Measurements from ENCODE around the gene APOBEC3H. TPM values are rescaled to one million over a fixed set of nuclear protein-coding genes. Genes with fewer than 3 reads are reported as not detected.

The APOBEC3H gene
- polyA plus RNA-seq, 1 donor (not counting 4 experiments of a cell fraction or from before 2014, with no cell fraction given) = 0.41 TPM

DNA sequence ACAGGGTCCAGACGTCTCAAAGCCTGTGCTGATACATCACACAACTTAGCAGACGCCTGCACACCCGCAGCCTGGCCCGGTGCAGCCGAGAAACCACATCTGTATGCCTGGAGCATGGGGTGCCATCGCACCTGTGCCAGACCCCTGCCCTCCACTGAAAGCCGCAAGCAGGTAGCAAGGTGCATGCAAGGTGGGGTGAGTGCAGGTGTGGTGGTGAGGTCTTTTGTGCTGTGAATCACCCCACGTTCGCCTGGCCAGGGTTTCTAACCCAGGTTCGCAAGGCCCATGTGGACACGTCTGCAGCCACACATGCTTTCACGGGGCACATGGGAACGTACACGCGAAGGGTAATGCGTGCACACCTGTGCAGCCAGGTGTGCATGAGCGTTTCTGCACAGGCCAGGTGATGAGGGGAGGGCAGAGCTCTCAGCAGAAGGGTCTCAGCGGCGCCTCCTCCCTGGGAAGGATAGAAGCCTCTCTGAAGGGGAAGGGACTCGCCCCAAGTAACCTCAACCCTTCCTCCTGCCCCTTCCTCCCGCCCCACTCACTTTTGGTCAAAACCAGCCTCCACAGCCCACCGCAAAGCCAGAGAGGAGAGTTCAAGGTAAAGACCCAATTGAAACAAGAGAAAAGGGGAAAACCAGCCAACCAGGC is 36.0 kb downstream of the APOBEC3H start:
- DNase-seq (ENCODE audit: low read depth, low spot score) (no peak), FAIRE-seq (no peak)
- no peak for TF ChIP-seq EZH2 (IDR thresholded peaks at IDR 0.05; ENCODE audit: low read length)
- TF ChIP-seq, protein P1, sequence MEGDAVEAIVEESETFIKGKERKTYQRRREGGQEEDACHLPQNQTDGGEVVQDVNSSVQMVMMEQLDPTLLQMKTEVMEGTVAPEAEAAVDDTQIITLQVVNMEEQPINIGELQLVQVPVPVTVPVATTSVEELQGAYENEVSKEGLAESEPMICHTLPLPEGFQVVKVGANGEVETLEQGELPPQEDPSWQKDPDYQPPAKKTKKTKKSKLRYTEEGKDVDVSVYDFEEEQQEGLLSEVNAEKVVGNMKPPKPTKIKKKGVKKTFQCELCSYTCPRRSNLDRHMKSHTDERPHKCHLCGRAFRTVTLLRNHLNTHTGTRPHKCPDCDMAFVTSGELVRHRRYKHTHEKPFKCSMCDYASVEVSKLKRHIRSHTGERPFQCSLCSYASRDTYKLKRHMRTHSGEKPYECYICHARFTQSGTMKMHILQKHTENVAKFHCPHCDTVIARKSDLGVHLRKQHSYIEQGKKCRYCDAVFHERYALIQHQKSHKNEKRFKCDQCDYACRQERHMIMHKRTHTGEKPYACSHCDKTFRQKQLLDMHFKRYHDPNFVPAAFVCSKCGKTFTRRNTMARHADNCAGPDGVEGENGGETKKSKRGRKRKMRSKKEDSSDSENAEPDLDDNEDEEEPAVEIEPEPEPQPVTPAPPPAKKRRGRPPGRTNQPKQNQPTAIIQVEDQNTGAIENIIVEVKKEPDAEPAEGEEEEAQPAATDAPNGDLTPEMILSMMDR (optimal IDR thresholded peaks at IDR 0.05 in 1 of 3, IDR thresholded peaks at IDR 0.05 in 1 of 3, conservative IDR thresholded peaks at IDR 0.05 in 1 of 3; ENCODE audit: extremely low read depth in 1 of 3, insufficient read depth in 2 of 3, low read length in 3 of 3) = no peak
- Histone ChIP-seq H4K20me1 (ENCODE audit: control insufficient read depth, extremely low read depth, insufficient read depth, low read length) (no peaks in the 10 kb centered on the region), H3K9ac (ENCODE audit: control insufficient read depth, extremely low read depth, insufficient read depth, low read length) (no peak overlapping the region), H3K79me2 (ENCODE audit: control insufficient read depth, insufficient read depth, low read length) (no peaks in the 10 kb centered on the region), H3K4me2 (ENCODE audit: control insufficient read depth, extremely low read depth, insufficient read depth, low read depth, low read length) (no peak overlapping the region), H3K27me3 (ENCODE audit: control insufficient read depth, extremely low read depth, insufficient read depth, low read length) (peaks cover 17% of the 10 kb centered on the region), H3K4me3 (ENCODE audit: control insufficient read depth in 2 of 3, extremely low read depth in 1 of 3, insufficient read depth in 2 of 3, low read depth in 1 of 3, low read length in 3 of 3) (no peak overlapping the region), H3K9me1 (ENCODE audit: control insufficient read depth, extremely low read depth, insufficient read depth, low read length) (no peaks in the 10 kb centered on the region), H3K9me3 (ENCODE audit: control insufficient read depth, low read depth, low read length) (no peaks in the 10 kb centered on the region), H3K4me1 (ENCODE audit: control insufficient read depth, extremely low read depth, insufficient read depth, low read length) (no peaks in the 10 kb centered on the region), H3K27ac (ENCODE audit: control insufficient read depth, insufficient read depth, low read length) (no peak overlapping the region), H3K36me3 (ENCODE audit: control insufficient read depth in 2 of 2, extremely low read depth in 1 of 2, insufficient read depth in 2 of 2, low read length in 2 of 2) (no peaks in the 10 kb centered on the region), H2AFZ (ENCODE audit: control insufficient read depth, low read length) (no peak overlapping the region)
- dilution Hi-C loops (cut with MboI; ENCODE audit: extremely low pct_ligation_motif_present, low sequenced_read_pairs) = no loop called here

DNA sequence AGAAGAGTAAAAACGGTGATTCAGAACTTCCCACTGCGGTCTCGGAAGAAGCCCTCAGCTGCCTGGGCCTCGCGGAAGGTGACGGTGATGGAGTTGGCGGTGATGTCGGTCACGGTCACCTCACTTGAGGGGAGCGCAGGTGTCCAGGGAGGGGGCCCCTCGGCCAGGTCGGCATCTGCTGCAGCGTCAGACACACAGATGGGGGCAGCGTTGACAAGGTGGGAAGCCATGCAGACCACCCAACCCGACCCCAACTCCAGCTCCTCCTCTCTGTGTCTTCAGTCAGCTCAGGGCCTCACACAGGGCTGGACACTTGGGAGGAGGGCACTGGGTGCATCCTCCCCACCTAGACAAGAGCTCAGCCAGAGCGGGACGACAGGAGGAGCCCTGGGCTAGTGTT is 36.8 kb downstream of the APOBEC3H start:
- no peak overlapping the region for H3K4me3 ChIP-seq (ENCODE audit: control insufficient read depth in 2 of 3, extremely low read depth in 1 of 3, insufficient read depth in 2 of 3, low read depth in 1 of 3, low read length in 3 of 3)
- FAIRE-seq (no peak), DNase-seq (ENCODE audit: low read depth, low spot score) (no peak)
- TF ChIP-seq EZH2 (IDR thresholded peaks at IDR 0.05; ENCODE audit: low read length) = no peak
- TF ChIP-seq, protein P1 (optimal IDR thresholded peaks at IDR 0.05 in 1 of 3, IDR thresholded peaks at IDR 0.05 in 1 of 3, conservative IDR thresholded peaks at IDR 0.05 in 1 of 3; ENCODE audit: extremely low read depth in 1 of 3, insufficient read depth in 2 of 3, low read length in 3 of 3) = no peak
- H3K9me3 ChIP-seq (ENCODE audit: control insufficient read depth, low read depth, low read length) = no peaks in the 10 kb centered on the region
- no peaks in the 10 kb centered on the region for H3K9me1 ChIP-seq (ENCODE audit: control insufficient read depth, extremely low read depth, insufficient read depth, low read length)
- no peak overlapping the region for H2AFZ ChIP-seq (ENCODE audit: control insufficient read depth, low read length)
- H3K4me1 ChIP-seq (ENCODE audit: control insufficient read depth, extremely low read depth, insufficient read depth, low read length) = no peaks in the 10 kb centered on the region
- H3K9ac ChIP-seq (ENCODE audit: control insufficient read depth, extremely low read depth, insufficient read depth, low read length) = no peak overlapping the region
- H3K27me3 ChIP-seq (ENCODE audit: control insufficient read depth, extremely low read depth, insufficient read depth, low read length) = peaks cover 17% of the 10 kb centered on the region
- no peaks in the 10 kb centered on the region for H3K79me2 ChIP-seq (ENCODE audit: control insufficient read depth, insufficient read depth, low read length)
- no peak overlapping the region for H3K27ac ChIP-seq (ENCODE audit: control insufficient read depth, insufficient read depth, low read length)
- H4K20me1 ChIP-seq (ENCODE audit: control insufficient read depth, extremely low read depth, insufficient read depth, low read length) = no peaks in the 10 kb centered on the region
- dilution Hi-C loops (cut with MboI; ENCODE audit: extremely low pct_ligation_motif_present, low sequenced_read_pairs) = no loop called here
- no peak overlapping the region for H3K4me2 ChIP-seq (ENCODE audit: control insufficient read depth, extremely low read depth, insufficient read depth, low read depth, low read length)
- no peaks in the 10 kb centered on the region for H3K36me3 ChIP-seq (ENCODE audit: control insufficient read depth in 2 of 2, extremely low read depth in 1 of 2, insufficient read depth in 2 of 2, low read length in 2 of 2)
